Stimulated activated CD8-positive, alpha-beta memory T cell treated with anti-CD3 and anti-CD28 coated beads, Interleukin-7, amount 100 ng/mL, for 4 hours (primary cell): ENCODE results near the gene FGF18.
"Not testable (repeated sequence)": the region's sequence is repeated elsewhere in the genome, so short reads cannot be mapped to it uniquely, and the experiment has no call there.

Experiments used
- DNase-seq, 2 donors: peaks; one replicate each; pipeline ENCODE4 v3.0.0-alpha.2; 2020; ENCODE audit warnings: low read depth in 2 of 2

The FGF18 gene

GRCh38 chr5:171400169-171400568, 19.3 kb upstream of the FGF18 start:
- DNase-seq: no peak

DNA sequence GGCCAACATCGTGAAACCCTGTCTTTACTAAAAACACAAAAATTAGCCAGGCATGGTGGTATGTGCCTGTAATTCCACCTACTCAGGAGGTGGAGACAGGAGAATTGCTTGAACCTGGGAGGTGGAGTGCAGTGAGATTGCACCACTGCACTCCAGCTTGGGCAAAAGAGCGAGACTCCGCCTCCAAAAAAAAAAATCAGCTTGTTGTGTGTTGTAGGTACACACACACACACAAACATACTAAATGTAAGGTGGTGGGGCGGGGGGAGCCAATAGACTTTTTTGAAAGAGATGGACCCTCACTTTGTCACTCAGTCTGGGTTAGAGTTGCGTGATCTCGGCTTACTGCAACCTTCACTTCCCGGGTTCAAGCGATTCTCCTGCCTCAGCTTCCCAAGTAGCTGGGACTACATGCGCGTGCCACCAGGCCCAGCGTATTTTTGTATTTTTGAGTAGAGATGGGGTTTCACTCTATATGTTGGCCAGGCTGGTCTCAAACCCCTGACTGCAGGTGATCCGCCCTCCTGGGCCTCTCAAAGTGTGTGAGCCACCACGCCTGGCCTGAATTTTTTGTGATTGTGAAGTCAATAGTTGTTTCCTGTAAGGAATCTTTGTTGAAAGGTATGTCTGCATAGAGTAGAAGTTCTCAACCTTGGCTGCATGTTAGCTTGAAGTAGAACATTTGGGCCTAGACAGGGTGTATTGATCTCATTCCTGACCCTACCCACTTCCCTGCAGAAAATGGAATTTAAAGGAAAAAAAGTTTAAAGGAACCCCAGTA, 18.1 kb upstream of the FGF18 start:
- DNase-seq: no peak

- not testable (repeated sequence) for DNase-seq
Observed at GRCh38 chr5:171402751-171403150, 16.7 kb upstream of the FGF18 start.

- no peak for DNase-seq
Observed at GRCh38 chr5:171405615-171406014, 13.8 kb upstream of the FGF18 start.

GRCh38 chr5:171407234-171407633, 12.2 kb upstream of the FGF18 start:
- no peak for DNase-seq

DNA sequence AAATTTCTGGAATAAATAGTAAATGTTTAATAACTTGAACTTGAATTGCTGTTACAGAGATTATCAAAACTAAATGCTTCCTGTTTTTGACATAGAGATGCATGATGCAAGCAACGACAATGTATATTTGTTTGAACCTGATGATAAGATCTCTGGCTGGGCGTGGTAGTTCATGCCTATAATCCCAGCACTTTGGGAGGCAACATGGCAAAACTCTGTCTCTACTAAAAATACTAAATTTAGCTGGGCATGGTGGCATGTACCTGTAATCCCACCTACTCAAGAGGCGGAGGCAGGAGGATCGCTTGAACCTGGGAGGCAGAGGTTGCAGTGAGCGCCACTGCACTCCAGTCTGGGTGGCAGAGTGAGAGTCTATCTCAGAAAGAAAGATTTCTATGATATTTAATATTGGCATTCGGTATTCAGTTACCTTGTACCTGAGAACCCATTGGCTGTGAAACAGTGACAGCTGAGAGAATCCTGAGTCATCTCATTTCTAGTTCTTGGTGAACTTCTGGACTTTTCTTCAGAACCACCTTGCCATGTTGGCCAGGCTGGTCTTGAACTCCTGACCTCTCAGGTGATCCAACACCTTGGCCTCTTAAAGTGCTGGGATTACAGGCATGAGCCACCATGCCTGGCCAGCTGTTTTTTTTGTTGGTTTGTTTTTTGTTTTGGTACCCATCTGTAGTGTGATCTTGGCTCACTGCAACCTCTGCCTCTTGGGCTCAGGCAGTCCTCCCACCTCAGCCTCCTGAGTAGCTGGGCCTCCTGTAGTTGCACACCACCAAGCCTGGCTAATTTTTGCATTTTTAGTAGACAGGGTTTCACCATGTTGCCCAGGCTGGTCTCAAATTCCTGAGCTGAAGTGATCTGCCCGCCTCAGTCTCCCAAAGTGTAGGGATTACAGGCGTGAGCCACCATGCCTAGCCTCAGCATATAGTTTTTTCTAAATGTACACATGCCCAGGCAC, 10.0 kb upstream of the FGF18 start:
- no peak for DNase-seq

- no peak for DNase-seq
Observed at GRCh38 chr5:171410181-171410580, 9.3 kb upstream of the FGF18 start.

GRCh38 chr5:171412186-171412585, 7.3 kb upstream of the FGF18 start:
- DNase-seq: no peak

DNA sequence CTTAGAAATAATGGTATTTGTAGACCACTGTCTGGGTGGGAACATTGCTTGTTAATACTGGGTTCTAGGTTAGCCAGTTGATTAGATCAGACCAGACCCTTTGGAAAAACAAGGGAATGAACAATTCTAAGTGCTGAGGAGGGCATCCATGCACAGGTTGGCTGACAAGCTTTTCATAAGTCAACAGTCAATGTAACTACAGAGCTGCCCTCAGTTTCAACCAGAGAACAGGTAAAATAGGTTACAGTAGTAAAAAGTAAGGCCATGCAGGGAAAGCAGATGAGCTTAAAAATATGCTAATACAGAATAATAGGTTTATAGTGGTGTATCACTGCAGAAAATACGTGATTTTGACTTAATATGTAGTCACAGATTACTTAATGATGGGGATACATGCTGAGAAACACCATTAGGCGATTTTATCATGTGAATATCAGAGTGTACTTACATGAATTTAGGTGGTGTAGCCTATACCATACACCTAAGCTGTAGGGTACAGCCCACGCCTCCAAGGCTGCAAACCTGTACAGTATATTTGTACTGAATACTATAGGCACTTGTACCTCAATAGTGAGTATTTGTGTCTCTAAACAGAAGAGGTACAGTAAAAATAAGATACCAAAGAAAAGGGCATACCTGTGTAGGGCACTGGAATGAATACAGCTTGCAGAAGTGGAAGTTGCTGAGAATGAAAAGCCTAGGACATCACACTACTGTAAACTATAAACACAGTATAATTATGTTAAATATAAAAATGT, 6.1 kb upstream of the FGF18 start:
- no peak for DNase-seq

DNA sequence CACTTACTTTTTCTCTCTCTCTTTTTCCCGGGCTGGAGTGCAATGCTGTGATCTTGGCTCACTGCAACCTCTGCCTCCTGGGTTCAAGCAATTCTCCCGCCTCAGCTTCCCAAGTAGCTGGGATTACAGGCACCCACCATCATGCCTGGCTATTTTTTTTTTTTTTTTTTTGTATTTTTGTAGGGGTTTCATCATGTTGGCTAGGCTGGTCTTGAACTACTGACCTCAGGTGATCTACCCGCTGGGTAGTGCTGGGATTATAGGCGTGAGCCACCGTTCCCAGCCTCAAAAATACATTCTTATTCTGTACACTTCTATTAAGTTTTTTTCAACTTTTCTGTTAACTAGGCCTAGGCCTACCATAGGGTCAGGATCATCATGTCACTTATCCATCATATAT, 5.5 kb upstream of the FGF18 start:
- not testable (repeated sequence) for DNase-seq

GRCh38 chr5:171415115-171415730, 4.2 kb upstream of the FGF18 start:
- no peak for DNase-seq

DNA sequence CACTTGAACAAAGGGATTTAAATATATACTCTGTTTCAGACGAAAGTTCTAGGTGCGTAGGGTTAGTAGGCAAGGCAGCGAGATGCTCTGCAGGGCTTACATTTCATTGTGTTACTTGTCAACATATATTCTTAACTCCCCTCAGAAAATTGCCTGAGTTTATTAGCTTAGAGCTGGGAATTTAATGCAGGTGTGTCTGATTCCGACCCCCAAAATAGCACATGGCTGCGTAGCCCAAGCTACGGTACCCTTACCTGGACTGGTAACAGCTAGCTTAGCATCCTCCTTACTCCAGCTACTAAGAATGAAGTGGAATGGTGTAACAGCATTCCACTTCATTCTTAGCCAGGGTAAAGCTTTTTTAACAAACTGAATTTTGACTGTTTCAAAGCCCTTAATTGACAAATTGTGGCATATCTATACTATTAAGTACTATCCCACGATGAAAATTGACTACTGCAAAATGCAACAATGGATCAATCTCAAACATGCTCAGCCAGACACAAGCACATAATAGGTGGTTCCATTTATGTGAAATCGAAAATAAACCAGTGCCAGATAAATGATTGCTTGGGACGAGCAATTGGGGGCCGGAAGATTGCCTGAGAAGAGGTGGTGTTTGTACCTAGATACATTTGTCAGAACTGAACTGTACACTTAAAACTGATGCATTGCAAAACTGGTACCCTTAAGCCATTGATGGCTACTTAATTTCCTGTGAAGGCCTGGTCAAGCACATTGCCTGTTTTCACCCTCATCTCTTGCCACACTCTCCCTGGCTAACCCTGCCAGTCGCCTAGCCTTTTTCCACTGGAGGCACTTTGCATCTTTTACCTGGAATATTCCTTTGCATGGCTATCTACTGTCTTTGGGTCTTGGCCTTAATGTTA, 3.0 kb upstream of the FGF18 start:
- no peak for DNase-seq

GRCh38 chr5:171418316-171418981, 998 bp upstream of the FGF18 start:
- DNase-seq: peak in 1 of 2 donors; percentile 29

GRCh38 chr5:171419688-171420430, 412 bp downstream of the FGF18 start:
- DNase-seq: peak in 1 of 2 donors; percentile 3

GRCh38 chr5:171420431-171421241, 1.2 kb downstream of the FGF18 start:
- no peak for DNase-seq

DNA sequence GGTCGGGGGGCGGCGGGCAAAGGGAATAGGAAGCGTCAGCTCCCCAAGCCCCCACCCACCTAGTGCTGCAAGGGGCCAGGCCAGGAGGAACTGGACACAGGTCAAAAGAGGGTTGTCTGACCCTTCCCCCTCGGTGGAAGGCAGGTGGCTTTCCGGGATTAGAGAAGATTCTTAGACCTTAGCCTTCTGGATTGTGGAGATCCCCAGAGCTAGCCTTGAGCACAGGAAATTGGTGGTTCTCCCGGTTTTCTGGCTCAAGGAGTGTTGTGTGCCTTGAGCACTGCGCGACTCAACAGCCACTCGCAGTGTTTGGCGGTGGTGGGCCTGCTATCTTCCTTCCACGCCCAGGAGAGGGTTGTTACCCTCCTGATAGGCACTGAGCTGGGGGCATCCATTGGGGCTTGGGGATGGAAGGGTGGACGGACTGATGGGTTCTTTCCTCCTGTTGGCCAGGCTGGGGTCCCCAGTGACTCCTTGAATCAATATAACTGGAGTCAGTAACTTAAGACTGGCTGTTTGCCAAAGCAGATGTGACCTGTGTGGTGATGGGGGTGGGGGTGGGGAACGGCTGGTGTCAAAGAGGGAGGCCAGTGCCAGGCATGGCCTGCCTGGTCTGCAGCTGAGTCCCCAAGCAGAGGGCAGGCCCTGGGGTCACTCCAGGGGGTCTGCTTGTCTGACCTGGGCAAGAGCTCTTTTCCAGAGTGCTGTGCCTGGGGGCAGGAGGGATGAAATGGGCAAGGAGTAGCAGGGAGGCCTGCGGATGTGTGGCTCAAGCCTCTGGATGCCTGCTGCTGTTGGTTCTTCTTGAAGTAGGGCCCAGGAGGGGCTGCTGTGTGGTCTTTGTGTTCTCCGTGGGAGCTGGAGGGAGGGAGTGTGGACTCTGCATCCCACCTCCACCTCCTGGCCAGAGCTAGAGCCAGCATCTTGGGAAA, 2.1 kb downstream of the FGF18 start:
- DNase-seq: no peak

GRCh38 chr5:171422495-171422894, 3.0 kb downstream of the FGF18 start:
- no peak for DNase-seq
